Mammary epithelial cell (primary cell): ENCODE data around the gene ACAD8.

Experiments
- CTCF ChIP-seq, 2 donors: IDR thresholded peaks in 1 of 2; conservative IDR thresholded peaks in 1 of 2; 2 replicates each; pipeline ENCODE4 v1.5.1; 2011 to 2012; ENCODE audit warnings: inconsistent platforms in 2 of 2, low read length in 2 of 2, mild to moderate bottlenecking in 2 of 2, control low read depth in 1 of 2, low read depth in 1 of 2; ENCODE audit not compliant: insufficient read depth in 1 of 2; ENCODE audit errors: extremely low read depth in 1 of 2
- EZH2 ChIP-seq: IDR thresholded peaks from 2 replicates; pipeline ENCODE4 v1.6.1; 2012; ENCODE audit warnings: low read length, inconsistent platforms, borderline replicate concordance

GRCh38 chr11:134240592-134240991 lies 12.8 kb upstream of the ACAD8 start:
- TF ChIP-seq EZH2 (no peak), CTCF (conservative IDR thresholded peaks at IDR 0.05 in 1 of 2, IDR thresholded peaks at IDR 0.05 in 1 of 2; ENCODE audit: extremely low read depth in 1 of 2, insufficient read depth in 1 of 2, low read depth in 1 of 2, low read length in 2 of 2) (no peak)
